ENCODE measurements around the gene CFAP126.
"Not testable (repeated sequence)": the region's sequence is repeated elsewhere in the genome, so short reads cannot be mapped to it uniquely, and the experiment has no call there.

DNA sequence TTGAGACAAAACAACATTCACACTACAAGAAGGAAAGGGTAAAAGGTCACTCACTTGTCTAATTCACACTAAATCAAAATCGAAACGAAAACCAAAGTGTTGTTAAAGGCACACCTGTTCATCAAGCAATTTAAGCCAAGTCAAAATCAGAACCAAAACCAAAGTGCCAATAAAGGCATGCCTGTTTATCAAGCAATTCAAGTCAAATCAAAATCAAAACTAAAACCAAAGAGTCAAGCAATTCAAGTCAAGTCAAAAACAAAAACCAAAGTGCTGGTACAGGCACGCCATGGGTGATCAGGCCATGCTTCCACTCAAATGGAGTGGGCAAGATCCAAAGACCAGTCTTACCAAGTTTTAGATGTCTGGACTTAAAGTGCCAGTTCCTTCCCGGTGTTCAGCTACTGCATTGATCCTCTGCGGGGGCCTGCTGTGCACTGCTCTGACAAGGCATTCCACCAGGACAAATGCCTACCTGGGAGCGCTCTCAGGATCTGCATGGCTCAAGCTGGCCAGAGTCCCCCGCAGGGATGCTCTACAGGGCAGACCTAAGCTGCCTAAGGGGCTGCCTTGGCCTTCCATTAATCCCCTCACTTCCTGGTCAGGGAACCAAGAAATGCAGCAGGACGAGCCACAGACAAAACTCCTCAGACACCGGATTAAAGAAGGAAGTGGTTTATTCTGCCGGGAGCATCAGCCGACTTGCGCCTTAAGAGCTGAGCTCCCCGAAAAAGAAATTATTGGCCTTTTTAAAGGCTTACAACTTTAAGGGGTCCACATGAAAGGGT lies 42.4 kb upstream of the CFAP126 start:
- TF ChIP-seq, protein P1, sequence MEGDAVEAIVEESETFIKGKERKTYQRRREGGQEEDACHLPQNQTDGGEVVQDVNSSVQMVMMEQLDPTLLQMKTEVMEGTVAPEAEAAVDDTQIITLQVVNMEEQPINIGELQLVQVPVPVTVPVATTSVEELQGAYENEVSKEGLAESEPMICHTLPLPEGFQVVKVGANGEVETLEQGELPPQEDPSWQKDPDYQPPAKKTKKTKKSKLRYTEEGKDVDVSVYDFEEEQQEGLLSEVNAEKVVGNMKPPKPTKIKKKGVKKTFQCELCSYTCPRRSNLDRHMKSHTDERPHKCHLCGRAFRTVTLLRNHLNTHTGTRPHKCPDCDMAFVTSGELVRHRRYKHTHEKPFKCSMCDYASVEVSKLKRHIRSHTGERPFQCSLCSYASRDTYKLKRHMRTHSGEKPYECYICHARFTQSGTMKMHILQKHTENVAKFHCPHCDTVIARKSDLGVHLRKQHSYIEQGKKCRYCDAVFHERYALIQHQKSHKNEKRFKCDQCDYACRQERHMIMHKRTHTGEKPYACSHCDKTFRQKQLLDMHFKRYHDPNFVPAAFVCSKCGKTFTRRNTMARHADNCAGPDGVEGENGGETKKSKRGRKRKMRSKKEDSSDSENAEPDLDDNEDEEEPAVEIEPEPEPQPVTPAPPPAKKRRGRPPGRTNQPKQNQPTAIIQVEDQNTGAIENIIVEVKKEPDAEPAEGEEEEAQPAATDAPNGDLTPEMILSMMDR (IDR thresholded peaks at IDR 0.05), result not testable (repeated sequence)
- not testable (repeated sequence) for TF ChIP-seq POLR2A (IDR thresholded peaks at IDR 0.05)

Measured in breast epithelium (tissue), 3 donors.